Lower lobe of right lung (tissue), 2 donors: ENCODE measurements around the gene COLEC11. TPM values are rescaled to one million over a fixed set of nuclear protein-coding genes. Genes with fewer than 3 reads are reported as not detected.
A peak's percentile ranks its signal among the peaks of the same experiment; 100 is the strongest.

Experiments
- ATAC-seq, 2 donors: fragments of 200-7000 bp; cut with Tn5 transposase; one replicate each; pipeline ENCODE4 v1.9.1; 2020 to 2022; ENCODE audit warnings: mild to moderate bottlenecking in 2 of 2, moderate library complexity in 2 of 2
- DNase-seq: peaks from one replicate; pipeline ENCODE4 v3.0.0-alpha.2; 2020
- H3K27ac ChIP-seq: fragments of 200-600 bp; one replicate; pipeline ENCODE4 v1.8.0; 2022
- H3K27me3 ChIP-seq: fragments of 200-600 bp; one replicate; pipeline ENCODE4 v1.8.0; 2022; ENCODE audit warnings: low read depth
- H3K36me3 ChIP-seq: fragments of 200-600 bp; one replicate; pipeline ENCODE4 v1.8.0; 2022; ENCODE audit warnings: mild to moderate bottlenecking
- H3K4me1 ChIP-seq: fragments of 200-600 bp; one replicate; pipeline ENCODE4 v1.8.0; 2022
- H3K4me3 ChIP-seq: fragments of 200-600 bp; one replicate; pipeline ENCODE4 v1.8.0; 2022; ENCODE audit warnings: mild to moderate bottlenecking
- H3K9me3 ChIP-seq: fragments of 200-600 bp; one replicate; pipeline ENCODE4 v1.8.0; 2022
- intact Hi-C: fragments of 100-400 bp; cut with DNase I; formaldehyde crosslinking; loops from one replicate; pipeline ENCODE4 v1.11.0; 2022
- total RNA-seq: library from RNA; stranded (reverse); fragmentation: NEBNext Ultra II Directional; extraction: Animal tissue kit (Norgen Biotek cat#: 25700); gene quantifications from one replicate; pipeline ENCODE4 v1.2.1, GENCODE V29; 2021
- TF ChIP-seq, protein P1 (sequence below): fragments of 200-600 bp; IDR thresholded peaks from one replicate; pipeline ENCODE4 v1.8.0; 2022; ENCODE audit warnings: antibody characterized with exemption, mild to moderate bottlenecking
- donor health status: DM: no; HTN: yes; CAD: no; lungs with severe emphysema.

COLEC11 gene
- total RNA-seq, 1 donor from 2014 or later: 0.30 TPM

DNA sequence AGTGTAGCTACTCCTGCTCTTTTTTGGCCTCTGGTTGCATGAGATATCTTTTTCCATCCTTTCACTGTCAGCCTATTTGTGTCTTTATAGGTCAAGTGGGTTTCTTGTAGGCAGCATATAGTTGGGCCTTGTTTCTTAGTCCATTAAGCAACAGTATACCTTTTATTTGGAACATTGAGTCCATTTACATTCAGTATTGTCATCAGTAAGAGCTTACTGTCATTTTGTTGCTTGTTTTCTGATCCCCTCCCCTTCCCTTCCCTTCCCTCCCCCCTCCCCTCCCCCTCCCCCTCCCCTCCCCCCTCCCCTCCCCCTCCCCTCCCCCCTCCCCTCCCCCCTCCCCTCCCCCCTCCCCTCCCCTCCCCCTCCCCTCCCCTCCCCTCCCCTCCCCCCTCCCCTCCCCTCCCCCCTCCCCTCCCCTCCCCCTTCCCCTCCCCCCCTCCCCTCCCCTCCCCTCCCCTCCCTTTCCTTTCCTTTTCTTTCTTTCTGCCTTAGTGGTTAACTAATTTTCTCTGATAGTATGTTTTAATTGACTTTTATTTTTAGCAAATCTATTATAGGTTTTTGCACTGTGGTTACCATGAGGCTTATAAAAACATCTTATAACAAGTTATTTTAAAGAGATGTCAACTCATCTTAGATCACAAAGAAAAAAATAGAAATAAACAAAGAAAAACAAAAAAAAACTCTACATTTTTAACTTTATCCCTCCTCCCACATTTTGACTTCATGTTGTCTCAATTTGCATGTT, 95.3 kb downstream of the COLEC11 start:
- intact Hi-C loops: no loop called here
- Histone ChIP-seq H3K36me3 (no peaks in the 10 kb centered on the region), H3K4me3 (no peak overlapping the region), H3K9me3 (no peaks in the 10 kb centered on the region), H3K4me1 (no peaks in the 10 kb centered on the region), H3K27me3 (peaks cover 14% of the 10 kb centered on the region), H3K27ac (no peak overlapping the region)
- TF ChIP-seq, protein P1, sequence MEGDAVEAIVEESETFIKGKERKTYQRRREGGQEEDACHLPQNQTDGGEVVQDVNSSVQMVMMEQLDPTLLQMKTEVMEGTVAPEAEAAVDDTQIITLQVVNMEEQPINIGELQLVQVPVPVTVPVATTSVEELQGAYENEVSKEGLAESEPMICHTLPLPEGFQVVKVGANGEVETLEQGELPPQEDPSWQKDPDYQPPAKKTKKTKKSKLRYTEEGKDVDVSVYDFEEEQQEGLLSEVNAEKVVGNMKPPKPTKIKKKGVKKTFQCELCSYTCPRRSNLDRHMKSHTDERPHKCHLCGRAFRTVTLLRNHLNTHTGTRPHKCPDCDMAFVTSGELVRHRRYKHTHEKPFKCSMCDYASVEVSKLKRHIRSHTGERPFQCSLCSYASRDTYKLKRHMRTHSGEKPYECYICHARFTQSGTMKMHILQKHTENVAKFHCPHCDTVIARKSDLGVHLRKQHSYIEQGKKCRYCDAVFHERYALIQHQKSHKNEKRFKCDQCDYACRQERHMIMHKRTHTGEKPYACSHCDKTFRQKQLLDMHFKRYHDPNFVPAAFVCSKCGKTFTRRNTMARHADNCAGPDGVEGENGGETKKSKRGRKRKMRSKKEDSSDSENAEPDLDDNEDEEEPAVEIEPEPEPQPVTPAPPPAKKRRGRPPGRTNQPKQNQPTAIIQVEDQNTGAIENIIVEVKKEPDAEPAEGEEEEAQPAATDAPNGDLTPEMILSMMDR: no peak
- ATAC-seq (no peak), DNase-seq (no peak)

DNA sequence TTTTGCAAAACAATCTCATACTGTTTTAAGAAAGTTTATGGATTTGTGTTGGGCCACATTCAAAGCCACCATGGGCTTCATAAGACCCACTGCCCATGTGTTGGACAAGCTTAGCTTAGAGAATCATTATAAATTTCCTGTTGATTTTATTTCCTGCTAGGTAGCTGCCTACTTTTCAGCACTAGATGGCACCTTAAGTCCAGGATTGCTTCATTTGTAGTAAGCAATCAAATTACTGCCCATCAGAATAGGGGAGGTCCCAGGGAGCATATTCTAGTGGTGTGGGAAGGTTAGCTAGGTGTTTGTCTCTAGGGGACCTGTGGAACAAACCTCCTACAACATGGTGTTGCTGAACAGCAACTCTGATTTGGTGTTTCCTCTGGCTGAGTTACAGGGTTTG, 97.5 kb downstream of the COLEC11 start:
- Histone ChIP-seq H3K9me3 (no peaks in the 10 kb centered on the region), H3K4me3 (no peak overlapping the region), H3K4me1 (no peaks in the 10 kb centered on the region), H3K36me3 (no peaks in the 10 kb centered on the region), H3K27me3 (peaks cover 14% of the 10 kb centered on the region), H3K27ac (no peak overlapping the region)
- intact Hi-C loops: no loop called here
- no peak for ATAC-seq
- TF ChIP-seq, protein P1: peak; percentile 27
- no peak for DNase-seq

Other genes with a start within 250 kb of the COLEC11 start
- gene EIPR1, start 217.3 kb upstream of the COLEC11 start, total RNA-seq: 14.9 TPM
- gene TRAPPC12, start 215.4 kb upstream of the COLEC11 start, total RNA-seq: 93.8 TPM
- gene ADI1, start 75.6 kb upstream of the COLEC11 start, total RNA-seq: 60.2 TPM
- gene RNASEH1, start 36.8 kb upstream of the COLEC11 start, total RNA-seq: 17.3 TPM
- 814 TPM for gene RPS7, start 19.9 kb upstream of the COLEC11 start, total RNA-seq
- not detected for gene ALLC, start 63.1 kb downstream of the COLEC11 start, total RNA-seq
- not detected for gene DCDC2C, start 108.5 kb downstream of the COLEC11 start, total RNA-seq